ENCODE measurements around the gene PXDN.

- no peak for TF ChIP-seq POLR2AphosphoS5 (IDR thresholded peaks at IDR 0.05; ENCODE audit: low read length)
- TF ChIP-seq CTCF (IDR thresholded peaks at IDR 0.05 in 2 of 3, conservative IDR thresholded peaks at IDR 0.05 in 1 of 3; ENCODE audit: control insufficient read depth in 2 of 3, extremely low read depth in 1 of 3, insufficient read depth in 1 of 3, low read depth in 3 of 3, low read length in 3 of 3): no peak
- TF ChIP-seq EZH2 (IDR thresholded peaks at IDR 0.05; ENCODE audit: borderline replicate concordance, control insufficient read depth, low read depth, low read length): no peak
- no peak for TF ChIP-seq POLR2A (IDR thresholded peaks at IDR 0.05; ENCODE audit: low read depth, low read length)
- no peak for TF ChIP-seq SP1 (IDR thresholded peaks at IDR 0.05; ENCODE audit: low read depth, low read length)
- TF ChIP-seq PBX3 (IDR thresholded peaks at IDR 0.05; ENCODE audit: insufficient replicate concordance, low read depth, low read length): no peak
- no peak for TF ChIP-seq SMARCA5 (IDR thresholded peaks at IDR 0.05)
- no peak for TF ChIP-seq JUNB (IDR thresholded peaks at IDR 0.05)
- TF ChIP-seq SMAD1 (IDR thresholded peaks at IDR 0.05; ENCODE audit: low read depth, partially characterized antibody): no peak
These were observed 1.1 kb upstream of the PXDN start for GRCh38 chr2:1745171-1746023.

Data from GM12878 (cell line).